HG03095 (cell line): ENCODE results near the gene TXNL4A.

ENCODE experiments used
- ATAC-seq: cut with Tn5 transposase; IDR thresholded peaks from one replicate; pipeline ENCODE4 v1.9.1; 2021; ENCODE audit warnings: moderate library complexity; ENCODE audit not compliant: unreplicated experiment

Gene TXNL4A

DNA sequence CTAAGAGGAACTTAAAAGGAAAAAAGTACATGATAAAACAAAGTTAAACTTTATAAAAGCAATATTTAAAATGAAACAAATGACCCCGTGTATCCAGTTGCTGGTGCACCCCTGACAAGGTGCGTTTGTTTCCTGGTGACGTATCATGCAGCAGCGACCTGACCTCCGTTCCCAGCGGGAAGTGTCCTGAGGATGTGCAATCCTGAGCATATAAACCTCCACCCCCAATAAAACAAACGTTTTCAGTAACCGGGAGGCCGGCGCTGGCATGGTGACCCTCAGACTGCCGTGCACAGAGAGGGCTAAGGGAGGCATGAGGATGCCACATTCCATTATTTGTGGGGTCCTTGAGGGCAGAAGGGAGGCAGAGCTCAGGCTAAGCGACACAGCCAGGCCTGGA, 51.7 kb downstream of the TXNL4A start:
- no peak for ATAC-seq

DNA sequence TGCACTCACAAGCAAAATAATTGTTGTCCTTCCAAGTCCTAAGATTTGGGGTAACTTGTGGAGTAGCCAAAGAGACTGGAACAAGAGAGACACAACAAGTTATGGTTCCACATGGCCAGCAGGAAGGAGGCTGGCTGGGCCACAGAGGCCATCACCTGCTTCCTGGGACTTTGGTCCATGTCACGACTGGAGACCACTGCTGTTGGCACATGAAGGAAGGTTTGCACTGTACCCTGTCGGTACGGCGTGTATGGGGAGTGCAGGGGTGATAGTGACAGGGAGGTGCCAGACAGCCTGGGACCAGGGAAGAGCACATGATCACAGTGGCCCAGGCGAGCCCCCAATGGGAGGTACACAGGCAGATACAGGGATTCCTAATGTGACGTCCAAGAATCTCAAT, 52.4 kb downstream of the TXNL4A start:
- no peak for ATAC-seq

DNA sequence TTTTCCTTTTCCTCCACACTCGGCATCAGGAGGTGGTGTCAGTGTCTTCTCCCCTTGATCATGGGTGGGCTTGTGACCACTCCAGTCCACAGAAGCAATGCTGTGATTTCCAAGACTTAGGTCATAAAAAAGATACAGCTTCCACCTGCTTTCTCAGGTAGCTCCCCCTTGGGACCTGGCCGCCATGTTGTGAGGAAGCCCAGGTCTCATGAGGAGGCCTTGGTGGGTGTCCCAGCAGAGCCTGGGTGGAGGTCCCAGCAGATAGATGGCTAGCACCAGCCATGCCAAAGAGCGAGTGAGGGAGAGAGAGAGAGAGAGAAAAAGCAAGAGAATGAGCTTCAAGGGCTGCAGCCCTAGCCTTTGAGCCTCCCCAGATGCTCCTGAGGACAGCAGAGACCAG, 52.9 kb downstream of the TXNL4A start:
- ATAC-seq: no peak

DNA sequence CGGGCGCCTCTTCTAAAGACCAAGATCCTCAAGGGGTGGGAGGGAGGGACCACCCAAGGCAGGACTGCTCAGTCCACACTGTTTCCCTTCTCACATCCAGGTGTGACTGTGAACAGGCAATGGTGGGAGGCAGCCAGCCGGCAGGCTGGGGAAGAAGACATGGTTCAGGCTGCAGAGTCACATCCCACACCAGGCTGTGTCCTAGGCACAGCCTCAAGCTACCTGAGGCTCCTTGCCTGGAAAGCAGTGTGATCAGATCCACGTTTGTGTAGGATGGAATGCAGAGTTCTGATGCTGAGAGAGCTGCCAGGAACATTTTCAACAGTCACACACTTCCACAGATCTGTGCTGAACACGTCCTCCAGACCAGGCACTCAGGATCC, 53.3 kb downstream of the TXNL4A start:
- no peak for ATAC-seq

DNA sequence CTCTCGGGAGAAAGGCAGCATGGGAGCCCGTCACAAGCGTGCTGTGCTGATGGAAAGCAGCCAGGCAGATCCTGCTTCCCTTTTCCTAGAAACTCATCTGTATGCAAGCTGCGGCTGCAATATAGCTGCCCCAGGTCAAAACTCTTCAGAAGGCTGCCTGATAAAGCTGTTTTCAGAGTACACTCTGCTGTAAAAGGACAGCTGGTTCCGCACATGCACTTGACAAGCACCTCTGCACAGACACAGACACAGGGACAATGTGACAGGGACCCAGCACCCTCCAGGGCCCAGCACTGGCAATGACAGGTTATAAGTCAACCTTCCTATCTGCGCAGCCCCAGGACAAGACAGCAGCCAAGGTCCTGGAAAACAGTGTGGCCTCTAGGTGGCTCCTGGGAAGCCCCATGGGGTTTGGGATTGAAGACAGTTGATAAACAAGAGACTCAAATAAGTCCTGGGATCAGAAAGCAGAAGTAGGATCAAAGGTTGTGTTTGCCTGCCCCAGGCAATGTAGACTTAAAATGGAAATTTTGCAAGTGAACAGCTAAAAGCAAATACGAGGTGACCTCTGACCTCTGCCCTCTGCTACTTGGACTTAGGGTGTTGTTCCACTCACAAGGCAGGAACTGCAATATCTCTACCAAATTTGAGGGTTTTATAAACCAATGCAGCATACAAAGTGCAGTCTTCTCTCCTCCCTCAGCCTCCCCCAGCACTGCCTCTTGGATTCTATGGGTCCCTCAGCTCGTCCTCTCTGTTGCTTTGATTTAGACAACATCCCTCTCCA, 53.9 kb downstream of the TXNL4A start:
- no peak for ATAC-seq

DNA sequence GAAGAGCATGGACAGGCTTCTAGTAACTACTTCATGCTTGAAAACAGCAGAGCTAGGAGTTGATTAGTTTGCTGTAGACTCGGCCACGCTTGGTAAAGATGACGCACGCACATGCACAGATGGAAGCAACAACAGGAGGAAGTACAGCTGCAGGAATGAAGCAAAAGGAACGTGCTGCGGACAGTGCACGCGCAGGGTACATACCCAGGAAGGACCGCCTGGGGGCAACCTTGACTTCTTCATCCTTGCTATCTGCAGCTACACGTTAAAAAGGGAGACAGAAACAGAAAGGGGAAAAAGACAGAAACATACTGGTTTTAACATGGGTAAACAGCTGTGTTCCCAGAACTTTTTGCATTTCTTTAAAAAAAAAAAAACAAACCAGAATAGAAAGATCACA, 54.6 kb downstream of the TXNL4A start:
- ATAC-seq: no peak

DNA sequence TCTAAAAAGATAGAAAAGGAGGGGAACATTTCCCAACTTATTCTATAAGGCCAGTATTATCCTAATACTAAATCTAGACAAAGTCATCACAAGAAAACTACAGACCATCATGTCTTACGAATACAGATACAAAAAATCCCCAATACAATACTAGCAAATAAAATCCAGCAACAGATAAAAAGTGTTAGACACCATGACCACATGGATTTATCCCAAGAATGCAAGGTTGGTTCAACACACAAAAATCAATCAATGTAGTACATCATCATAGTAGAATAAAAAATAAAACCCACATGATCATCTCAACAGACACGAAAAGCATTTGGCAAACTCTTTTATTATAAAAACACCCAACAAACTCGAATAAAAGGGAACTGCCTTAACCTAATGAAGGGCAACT, 55.5 kb downstream of the TXNL4A start:
- ATAC-seq: no peak

DNA sequence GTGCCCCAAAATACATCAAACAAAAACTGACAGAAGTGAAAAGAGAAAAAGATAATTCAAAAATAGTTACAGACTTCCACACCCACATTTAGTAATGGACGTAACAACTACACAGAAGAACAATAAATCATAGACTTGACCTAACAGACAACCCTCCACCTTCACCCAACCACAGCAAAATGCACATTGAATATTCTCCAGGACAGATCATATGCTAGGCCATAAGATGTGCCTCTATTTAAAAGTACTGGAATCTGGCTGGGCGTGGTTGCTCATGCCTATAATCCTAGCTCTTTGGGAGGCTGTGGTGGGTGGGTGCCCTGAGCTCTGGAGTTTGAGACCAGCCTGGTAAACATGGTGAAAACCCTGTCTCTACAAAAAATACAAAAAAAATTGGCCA, 56.9 kb downstream of the TXNL4A start:
- ATAC-seq: no peak

DNA sequence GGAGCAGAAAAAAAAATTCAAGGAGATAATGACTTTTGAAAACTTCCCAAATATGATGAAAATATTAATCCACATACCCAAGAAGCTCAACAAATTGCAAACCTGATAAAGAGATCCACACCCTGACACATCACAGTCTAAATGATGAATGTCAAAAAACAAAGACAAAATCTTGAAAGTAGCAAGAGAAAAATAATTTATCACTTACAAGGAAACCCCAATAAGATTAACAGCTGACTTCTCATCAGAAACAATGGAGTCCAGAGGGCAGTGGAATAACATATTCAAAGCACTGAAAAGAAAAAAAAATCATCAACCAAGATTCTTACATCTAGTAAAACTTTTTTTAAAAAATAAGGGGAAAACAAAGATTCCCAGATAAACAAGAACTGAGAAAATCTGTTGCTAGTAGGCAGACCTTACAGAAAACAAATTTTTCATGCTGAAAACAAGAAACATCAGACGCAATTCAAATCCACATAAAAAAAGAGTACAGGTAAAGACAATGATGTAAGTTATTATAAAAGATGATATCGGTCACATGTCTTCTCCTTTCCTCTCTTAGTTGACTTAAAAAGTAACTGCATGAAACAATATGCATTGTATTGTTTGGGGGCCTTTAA, 58.2 kb downstream of the TXNL4A start:
- no peak for ATAC-seq

DNA sequence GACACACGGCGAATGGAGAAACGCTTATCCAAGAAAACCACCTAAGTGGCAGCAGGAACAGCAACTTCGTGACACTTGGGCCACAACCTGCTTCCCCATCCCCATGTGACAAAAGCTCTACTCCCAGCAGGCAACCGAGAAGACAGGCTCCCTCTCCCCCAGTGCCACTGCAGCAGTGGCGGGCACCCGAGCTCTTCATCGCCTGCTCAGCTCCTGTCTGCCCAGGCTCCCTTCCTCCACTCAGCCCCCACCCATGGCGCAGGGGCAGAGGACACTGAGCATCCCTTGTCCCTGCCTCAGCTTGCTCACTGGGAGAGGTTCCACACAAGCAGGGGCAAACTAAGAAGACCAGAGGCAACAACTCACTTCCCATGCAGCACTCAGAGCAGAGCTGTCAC, 59.8 kb downstream of the TXNL4A start:
- ATAC-seq: no peak

DNA sequence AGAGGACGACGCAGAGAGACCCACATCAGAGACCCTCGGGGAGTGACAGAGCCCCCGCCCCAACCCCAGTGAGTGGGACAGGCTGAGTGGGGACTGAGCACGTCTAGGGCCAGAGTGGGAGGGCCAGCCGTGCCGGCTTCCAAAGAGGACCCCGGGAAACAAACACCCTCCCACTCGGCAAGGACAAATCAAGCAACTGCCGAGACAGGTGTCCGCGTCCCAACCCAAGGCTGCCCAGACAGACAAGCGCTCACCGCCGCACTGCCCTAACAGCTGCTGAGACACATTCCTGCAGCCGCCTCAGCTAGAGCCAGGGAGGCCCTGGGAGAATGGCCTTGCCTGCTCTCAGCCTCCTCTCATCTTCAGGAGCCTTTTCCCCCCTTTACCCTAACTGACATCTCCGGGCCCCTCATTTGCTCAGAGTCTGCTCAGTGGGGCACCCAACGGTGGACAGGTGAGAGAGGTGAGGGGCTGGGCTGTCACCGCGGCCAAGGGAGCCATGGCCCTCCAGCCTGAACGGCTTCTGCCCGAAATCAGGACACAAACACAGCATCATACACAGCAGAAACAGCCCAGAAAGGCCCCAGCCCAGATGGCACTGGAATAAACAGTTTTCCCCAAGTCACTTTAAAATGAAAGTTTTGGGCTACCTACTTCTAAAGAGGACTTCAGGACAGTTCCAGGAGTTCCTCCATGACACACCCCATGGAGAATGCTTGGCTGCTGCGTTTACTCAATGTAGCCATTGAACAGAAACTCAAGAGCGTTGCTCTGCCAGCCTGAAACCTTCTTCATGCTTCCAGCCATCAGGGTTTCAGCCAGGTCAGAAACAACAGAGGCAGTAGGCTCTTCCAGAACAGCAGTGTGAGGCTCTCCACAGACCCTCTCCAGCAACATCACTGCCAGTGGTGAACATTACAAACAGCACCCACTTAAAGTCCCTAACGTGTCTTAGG, 60.5 kb downstream of the TXNL4A start:
- no peak for ATAC-seq

DNA sequence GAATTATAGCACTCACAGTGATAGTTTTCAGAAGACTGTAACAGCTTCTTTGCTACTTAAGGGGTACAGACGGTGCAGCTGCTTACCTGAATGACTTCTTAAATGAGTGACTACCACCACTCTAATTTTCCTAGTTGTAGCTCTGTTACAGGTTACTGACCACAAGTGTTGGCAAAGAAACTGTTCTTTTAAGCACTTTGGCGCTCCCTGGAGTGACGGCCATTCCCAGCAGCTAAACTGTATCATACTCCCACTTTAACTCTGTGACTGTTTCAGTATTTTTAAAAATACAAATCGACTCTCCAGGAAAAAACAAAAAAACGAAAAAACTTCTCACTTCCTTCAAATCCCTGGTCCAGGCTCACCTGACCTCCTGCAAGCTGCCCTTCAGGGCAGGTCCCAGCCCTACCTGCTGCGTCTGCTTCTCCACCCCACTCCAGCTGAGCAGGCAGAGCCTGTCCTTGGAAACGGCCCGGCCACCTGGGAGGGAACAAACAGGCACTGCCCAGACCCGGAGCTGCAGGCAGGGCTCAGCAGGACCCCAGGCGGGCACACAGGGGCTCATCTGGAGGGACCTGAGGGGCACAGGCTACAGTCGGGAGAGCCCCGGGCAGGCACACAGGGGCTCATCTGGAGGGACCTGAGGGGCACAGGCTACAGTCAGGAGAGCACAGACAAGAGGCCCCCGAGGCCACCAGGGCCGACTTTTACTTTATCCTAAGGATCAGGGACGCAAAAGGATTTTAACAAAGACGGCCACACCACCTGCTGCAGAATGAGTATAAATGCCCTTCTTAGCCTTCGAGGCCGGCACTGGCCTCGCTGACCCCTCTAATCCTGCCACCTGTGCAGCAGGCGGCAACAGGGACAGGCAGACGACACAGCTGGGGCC, 61.4 kb downstream of the TXNL4A start:
- no peak for ATAC-seq

DNA sequence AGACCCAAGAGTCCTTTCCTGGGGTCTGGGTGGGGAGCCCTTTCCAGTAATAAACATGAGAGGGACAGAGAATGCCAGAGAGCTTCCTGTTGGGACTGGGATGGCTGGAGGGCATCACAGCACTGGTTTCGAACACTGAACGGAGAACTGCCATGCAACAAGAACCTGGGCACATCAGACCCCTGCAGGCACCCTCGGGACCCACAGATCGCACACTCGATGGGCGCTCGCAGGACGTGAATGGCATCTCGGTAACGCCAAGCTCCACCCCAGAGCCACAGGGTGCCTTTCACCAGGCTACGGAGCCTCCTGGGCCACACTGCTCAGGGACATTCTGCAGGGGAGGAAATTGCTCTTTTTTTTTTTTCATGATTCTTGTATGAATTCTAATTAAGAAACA, 62.1 kb downstream of the TXNL4A start:
- ATAC-seq: no peak

DNA sequence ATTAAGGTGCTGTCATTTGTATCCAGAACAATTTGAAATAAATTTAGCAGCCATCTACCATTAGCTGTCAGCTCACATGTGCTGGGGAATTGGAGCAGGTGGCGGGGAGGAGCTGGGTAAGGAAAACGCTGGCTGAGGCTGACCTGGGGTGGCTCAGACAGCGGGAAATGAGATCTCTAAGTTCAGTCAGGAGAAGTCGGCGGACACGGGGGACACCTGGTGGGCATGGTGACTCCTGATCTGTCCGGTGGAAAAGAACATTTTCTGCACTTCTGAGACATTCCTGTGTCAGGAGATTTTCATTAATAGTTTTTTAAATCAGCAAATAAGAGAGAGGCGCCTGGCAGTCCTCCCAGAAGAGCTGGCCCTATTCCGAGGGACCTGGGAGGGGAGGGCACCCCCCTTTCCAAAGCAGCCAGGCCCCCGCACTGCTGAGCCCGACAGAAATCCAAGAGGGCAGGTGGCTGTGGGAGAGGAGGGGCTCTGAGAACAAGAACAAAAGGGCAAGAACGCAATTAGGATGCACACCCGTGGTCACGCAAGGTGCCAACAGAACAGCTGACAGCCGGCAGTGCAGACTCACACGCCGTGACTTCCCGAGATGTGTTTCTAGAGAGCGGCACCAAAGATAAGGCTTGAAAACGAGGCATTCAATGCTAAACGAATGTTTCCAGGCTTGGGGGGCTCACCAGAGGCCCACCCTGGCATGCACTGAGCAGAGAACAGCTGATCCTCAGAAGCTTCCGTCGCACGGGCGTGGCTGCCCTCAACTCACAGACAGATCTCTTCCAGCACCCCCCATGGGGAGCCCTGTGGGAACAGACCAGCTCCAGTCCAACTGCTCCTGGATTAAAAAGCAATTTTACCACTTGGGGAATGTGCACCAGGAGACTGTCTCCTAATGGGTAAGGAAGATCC, 63.3 kb downstream of the TXNL4A start:
- no peak for ATAC-seq

DNA sequence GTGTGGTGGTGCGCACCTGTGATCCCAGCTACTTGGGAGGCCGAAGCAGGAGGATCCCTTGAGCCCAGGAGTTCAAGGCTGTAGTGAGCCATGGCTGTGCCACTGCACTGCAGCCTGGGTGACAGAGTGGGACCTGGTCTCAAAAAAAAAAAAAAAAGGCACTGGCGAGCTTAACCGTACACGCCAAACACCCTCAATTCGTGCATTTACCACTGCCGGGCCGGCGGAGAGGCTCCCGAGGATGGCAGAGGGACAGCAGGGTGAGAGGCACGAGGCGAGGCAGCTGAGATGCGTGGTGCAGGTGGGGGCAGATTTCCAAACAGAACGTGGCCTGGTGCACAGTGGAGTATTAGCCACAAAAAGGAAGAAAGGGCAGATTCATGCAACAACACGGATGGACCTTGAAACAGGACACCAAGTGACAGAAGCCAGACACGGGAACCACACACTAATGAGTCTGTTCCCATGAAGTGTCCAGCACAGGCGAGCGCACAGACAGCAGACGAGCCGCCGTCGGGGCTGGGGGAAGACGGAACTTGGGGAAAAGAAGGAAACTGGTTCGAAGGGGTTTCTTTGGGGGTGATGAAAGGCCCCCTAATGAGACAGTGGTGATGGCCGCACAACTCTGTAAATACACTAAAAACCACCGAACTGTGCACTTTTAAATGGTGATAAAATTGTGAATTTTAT, 64.3 kb downstream of the TXNL4A start:
- ATAC-seq: no peak

DNA sequence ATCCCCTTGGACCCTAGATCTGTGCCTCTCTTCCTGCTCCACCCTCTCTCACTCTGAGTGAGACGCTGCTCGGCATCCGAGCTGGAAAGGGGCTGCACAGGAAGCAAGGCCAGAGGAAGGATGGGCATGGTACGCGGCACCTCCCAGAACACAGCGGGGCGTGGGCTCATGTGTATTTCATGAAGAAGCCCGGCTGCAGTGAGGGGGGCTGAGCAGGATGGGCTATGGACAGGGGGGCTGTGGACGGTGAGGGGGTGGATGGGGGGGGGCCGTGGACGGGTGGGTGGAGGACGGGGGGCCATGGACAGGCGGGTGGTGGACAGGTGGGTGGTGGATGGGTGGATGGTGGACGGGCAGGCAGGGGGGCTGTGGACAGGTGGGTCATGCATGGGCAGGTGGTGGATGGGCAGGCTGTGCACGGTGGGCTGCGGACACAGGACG, 65.4 kb downstream of the TXNL4A start:
- ATAC-seq: no peak

DNA sequence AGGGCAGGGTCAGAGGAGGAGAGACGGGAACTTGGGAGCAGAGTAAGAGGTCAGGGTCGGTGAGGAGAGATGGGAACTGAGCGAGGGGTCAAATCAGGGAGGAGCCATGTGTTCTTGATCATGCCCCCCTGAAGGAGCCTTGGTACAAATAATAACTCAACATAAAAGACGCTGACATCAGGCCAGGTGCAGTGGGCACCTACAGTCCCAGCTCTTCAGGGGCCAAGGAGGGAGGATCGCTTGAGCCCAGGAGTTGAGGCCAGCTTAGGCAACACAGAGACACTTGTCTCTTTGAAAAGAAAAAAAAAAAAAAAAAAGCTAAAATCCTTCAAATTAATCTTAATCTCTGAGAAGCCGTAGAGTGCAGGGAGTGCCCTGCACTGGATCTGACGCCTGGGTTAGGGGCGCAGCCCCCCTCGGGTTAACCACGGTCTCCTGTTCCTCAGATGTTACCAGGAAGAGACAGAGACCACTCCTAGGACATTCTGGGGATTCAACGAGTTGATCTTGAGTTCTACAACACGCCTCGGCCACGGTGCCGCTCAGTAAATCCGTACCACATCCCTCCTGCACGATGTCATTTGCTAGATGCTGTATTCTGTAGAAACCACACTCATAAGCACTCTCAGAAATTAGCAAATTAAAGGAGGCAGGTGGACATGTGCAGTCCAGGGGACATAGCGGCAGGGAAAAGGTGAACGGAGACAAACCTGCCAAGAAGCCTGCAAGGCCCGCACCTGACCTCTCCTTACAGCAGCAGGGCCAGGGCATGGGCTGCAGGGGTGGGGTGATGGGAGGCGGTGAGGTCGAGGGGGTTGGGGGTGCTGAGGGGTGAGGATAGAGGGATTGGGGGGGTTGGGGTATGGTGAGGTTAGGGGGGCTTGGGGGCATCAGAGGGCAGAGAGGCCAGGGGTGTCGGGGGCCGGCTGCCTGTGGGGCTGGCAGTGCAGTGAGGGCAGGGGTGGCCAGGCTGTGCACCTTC, 66.1 kb downstream of the TXNL4A start:
- no peak for ATAC-seq
